Karpas-422 (cell line): ENCODE results near the gene TIAM1. TPM values are rescaled to one million over a fixed set of nuclear protein-coding genes. Genes with fewer than 3 reads are reported as not detected.

Experiments used
- DNase-seq: peaks from one replicate; pipeline ENCODE4 v3.0.0-alpha.2; 2015
- H2AFZ ChIP-seq: fragments of 200-600 bp; sonication (generic); 2 replicates; pipeline ENCODE4 v1.6.1; 2014; ENCODE audit warnings: antibody characterized with exemption, low read length, mixed read lengths
- H3K27ac ChIP-seq: fragments of 200-600 bp; sonication (generic); 2 replicates; pipeline ENCODE4 v1.5.1; 2014; ENCODE audit warnings: mild to moderate bottlenecking, low read length, moderate library complexity
- H3K27me3 ChIP-seq: fragments of 200-600 bp; sonication (generic); 2 replicates; pipeline ENCODE4 v1.6.1; 2014; ENCODE audit warnings: low read length, mixed read lengths
- H3K36me3 ChIP-seq: fragments of 200-600 bp; sonication (generic); 2 replicates; pipeline ENCODE4 v1.6.1; 2014; ENCODE audit warnings: low read length, mixed read lengths; ENCODE audit not compliant: insufficient read depth
- H3K4me1 ChIP-seq: fragments of 200-600 bp; sonication (generic); 2 replicates; pipeline ENCODE4 v1.6.1; 2014; ENCODE audit warnings: mild to moderate bottlenecking, low read length, mixed read lengths
- H3K4me2 ChIP-seq: fragments of 200-600 bp; sonication (generic); 2 replicates; pipeline ENCODE4 v1.6.1; 2014; ENCODE audit warnings: low read length, low read depth, mild to moderate bottlenecking; ENCODE audit not compliant: poor library complexity, severe bottlenecking
- H3K4me3 ChIP-seq: fragments of 200-600 bp; sonication (generic); 2 replicates; pipeline ENCODE4 v1.5.1; 2014; ENCODE audit warnings: mild to moderate bottlenecking, antibody characterized with exemption, low read length, mixed read lengths
- H3K79me2 ChIP-seq: fragments of 200-600 bp; sonication (generic); 2 replicates; pipeline ENCODE4 v1.6.1; 2014; ENCODE audit warnings: mild to moderate bottlenecking, low read length, mixed read lengths
- H3K9ac ChIP-seq: fragments of 200-600 bp; sonication (generic); 2 replicates; pipeline ENCODE4 v1.6.0; 2014; ENCODE audit warnings: low read length
- H3K9me2 ChIP-seq: fragments of 200-600 bp; sonication (generic), shearing (Covaris generic); replicated peaks from 2 replicates; pipeline ENCODE4 v1.6.0; 2014; ENCODE audit warnings: mild to moderate bottlenecking, low read length, moderate library complexity; ENCODE audit not compliant: insufficient read depth
- H3K9me3 ChIP-seq: fragments of 300-700, 200-600 bp; sonication (generic); 2 replicates; pipeline ENCODE4 v1.6.1; 2014; ENCODE audit warnings: low read length, mixed read lengths
- H4K20me1 ChIP-seq: fragments of 200-600 bp; sonication (generic); 2 replicates; pipeline ENCODE4 v1.6.1; 2014; ENCODE audit warnings: mild to moderate bottlenecking, antibody characterized with exemption, low read length, low read depth; ENCODE audit not compliant: insufficient read depth
- total RNA-seq: library from RNA; depleted of rRNA; stranded (reverse); fragments of >200 nt; shearing (Covaris generic); gene quantifications from 2 replicates; pipeline ENCODE4 v1.2.3, GENCODE V29; 2014; ENCODE audit warnings: low replicate concordance

The TIAM1 gene
- total RNA-seq, 1 experiment from 2014 or later: 0.63 TPM

- H3K36me3 ChIP-seq: no peaks in the 10 kb centered on the region
- no peak overlapping the region for H3K4me2 ChIP-seq
- H3K4me1 ChIP-seq: no peaks in the 10 kb centered on the region
- no peaks in the 10 kb centered on the region for H3K9me3 ChIP-seq
- H3K27ac ChIP-seq: no peak overlapping the region
- no peaks in the 10 kb centered on the region; the same call in 1 of the 2 replicates for H4K20me1 ChIP-seq
- no peak overlapping the region for H3K9ac ChIP-seq
- no peak overlapping the region for H2AFZ ChIP-seq
- H3K79me2 ChIP-seq: no peaks in the 10 kb centered on the region
- no peak overlapping the region for H3K4me3 ChIP-seq
- no peak for DNase-seq
- H3K27me3 ChIP-seq: no peaks in the 10 kb centered on the region
- H3K9me2 ChIP-seq: no peaks in the 10 kb centered on the region
These were observed 3.0 kb downstream of the TIAM1 start for GRCh38 chr21:31340942-31341487.

- H3K9me2 ChIP-seq: no peaks in the 10 kb centered on the region
- DNase-seq: no peak
- H3K4me2 ChIP-seq: no peak overlapping the region
- H3K79me2 ChIP-seq: no peaks in the 10 kb centered on the region
- no peaks in the 10 kb centered on the region; the same call in 1 of the 2 replicates for H4K20me1 ChIP-seq
- H3K27me3 ChIP-seq: no peaks in the 10 kb centered on the region
- H3K9me3 ChIP-seq: no peaks in the 10 kb centered on the region
- no peak overlapping the region for H3K27ac ChIP-seq
- H3K4me3 ChIP-seq: no peak overlapping the region
- H3K4me1 ChIP-seq: no peaks in the 10 kb centered on the region
- no peaks in the 10 kb centered on the region for H3K36me3 ChIP-seq
- H2AFZ ChIP-seq: no peak overlapping the region
- H3K9ac ChIP-seq: no peak overlapping the region
These were observed 3.5 kb downstream of the TIAM1 start for GRCh38 chr21:31340514-31340913.

GRCh38 chr21:31339721-31340120 lies 4.3 kb downstream of the TIAM1 start:
- Histone ChIP-seq H4K20me1 (no peaks in the 10 kb centered on the region; the same call in 1 of the 2 replicates), H2AFZ (no peak overlapping the region), H3K79me2 (no peaks in the 10 kb centered on the region), H3K27ac (no peak overlapping the region), H3K4me2 (no peak overlapping the region), H3K4me3 (no peak overlapping the region), H3K9ac (no peak overlapping the region), H3K9me2 (no peaks in the 10 kb centered on the region), H3K4me1 (no peaks in the 10 kb centered on the region), H3K9me3 (no peaks in the 10 kb centered on the region), H3K27me3 (no peaks in the 10 kb centered on the region), H3K36me3 (no peaks in the 10 kb centered on the region)
- no peak for DNase-seq

DNA sequence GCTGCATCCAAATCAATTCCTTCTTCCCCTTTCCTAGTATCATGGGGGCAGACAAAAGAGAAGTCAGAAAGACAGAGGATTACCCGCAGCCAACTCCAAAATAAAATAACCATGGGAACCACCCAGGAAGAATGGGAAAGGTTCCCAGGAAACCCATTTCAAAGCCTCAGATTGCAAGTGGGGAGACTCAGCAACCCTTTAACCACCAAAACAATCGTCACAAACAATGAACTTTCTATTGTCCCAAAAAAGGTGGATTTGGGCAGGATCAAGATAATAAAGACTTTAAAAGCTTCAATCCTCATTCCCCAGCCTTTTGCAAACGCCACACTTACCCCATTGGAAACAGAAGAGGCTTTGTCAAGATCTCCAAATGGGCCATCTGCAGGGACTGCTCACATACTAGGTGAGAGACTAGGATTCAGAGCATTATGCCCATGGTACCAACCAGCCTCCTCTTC lies 5.1 kb downstream of the TIAM1 start:
- Histone ChIP-seq H4K20me1 (no peaks in the 10 kb centered on the region; the same call in 1 of the 2 replicates), H3K36me3 (no peaks in the 10 kb centered on the region), H3K9me3 (no peaks in the 10 kb centered on the region)

DNA sequence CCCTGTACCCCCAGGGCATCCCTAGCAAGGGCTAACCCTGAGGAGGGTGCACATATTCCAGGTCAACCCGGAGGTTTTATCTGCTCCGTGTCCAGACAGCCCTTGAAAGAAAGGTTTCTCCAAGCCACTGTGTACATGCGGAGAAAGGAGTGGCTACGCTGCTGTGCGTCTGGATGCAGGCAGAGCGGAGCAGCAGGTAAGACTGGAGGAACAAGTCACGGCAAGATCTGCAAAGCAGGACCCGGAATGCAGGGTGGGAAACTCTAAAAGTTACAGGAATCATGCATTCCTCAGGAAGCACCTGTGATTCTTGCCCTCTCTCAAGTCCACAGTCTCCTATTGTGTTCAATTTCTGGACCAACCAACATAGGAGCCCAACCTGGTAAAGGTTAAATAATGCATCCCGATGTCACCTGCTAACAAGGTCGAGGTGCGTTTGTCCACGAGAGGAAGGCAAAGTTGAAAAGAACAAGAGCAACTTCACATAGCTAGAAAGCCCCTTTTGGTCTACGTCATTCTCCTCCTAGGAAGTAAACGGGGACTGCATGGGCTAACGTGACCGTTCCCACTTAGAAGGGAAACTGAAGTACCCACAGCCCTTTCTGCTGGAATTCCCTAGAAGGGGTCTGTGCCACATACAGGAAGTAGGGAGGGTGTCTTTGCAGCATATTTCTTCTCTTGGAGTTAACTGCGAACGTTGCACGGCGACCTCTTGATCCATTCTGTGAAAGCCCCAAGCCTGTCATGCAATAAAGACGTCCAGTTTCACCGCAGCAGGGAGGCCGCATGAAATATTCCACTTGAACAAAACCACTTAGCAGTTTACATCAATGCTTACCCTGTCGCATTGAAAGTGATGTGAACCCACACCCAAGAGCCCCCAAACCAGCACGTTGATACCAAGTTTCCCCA lies 5.8 kb downstream of the TIAM1 start:
- Histone ChIP-seq H3K36me3 (no peaks in the 10 kb centered on the region), H2AFZ (no peak overlapping the region), H3K27me3 (no peaks in the 10 kb centered on the region), H3K4me1 (no peaks in the 10 kb centered on the region), H3K9ac (no peak overlapping the region), H3K4me3 (no peak overlapping the region), H4K20me1 (no peaks in the 10 kb centered on the region; the same call in 1 of the 2 replicates), H3K79me2 (no peaks in the 10 kb centered on the region), H3K4me2 (no peak overlapping the region), H3K9me2 (no peaks in the 10 kb centered on the region), H3K9me3 (no peaks in the 10 kb centered on the region), H3K27ac (no peak overlapping the region)
- no peak for DNase-seq

More for the DNA sequence above, 5.1 kb downstream of the TIAM1 start:
- H3K9ac ChIP-seq: no peak overlapping the region
- H3K27me3 ChIP-seq: no peaks in the 10 kb centered on the region
- H2AFZ ChIP-seq: no peak overlapping the region
- no peaks in the 10 kb centered on the region for H3K9me2 ChIP-seq
- H3K4me2 ChIP-seq: no peak overlapping the region
- no peak for DNase-seq
- H3K79me2 ChIP-seq: no peaks in the 10 kb centered on the region
- H3K4me1 ChIP-seq: no peaks in the 10 kb centered on the region
- H3K4me3 ChIP-seq: no peak overlapping the region
- H3K27ac ChIP-seq: no peak overlapping the region

DNA sequence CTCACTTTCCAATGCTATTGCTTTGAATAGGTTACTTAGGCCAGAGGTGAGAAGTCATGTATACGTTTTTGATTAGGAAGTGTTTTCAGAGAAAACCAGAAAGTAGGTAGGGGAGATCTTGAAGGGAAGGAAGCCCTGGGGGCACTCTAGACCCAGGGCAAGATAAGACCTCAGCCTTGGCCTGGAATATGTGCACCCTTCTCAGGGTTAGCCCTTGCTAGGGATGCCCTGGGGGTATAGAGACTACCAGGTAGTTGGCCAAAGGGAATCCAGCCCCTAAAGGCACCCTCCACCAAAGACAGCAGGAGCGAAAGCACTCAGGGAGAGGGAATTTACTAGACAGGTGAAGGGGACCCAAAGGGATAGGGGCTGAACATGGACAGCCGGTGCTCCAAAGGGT lies 7.0 kb downstream of the TIAM1 start:
- no peaks in the 10 kb centered on the region for H3K9me2 ChIP-seq
- H2AFZ ChIP-seq: no peak overlapping the region
- no peak for DNase-seq
- no peaks in the 10 kb centered on the region for H3K36me3 ChIP-seq
- H3K9ac ChIP-seq: no peak overlapping the region
- H3K4me1 ChIP-seq: no peaks in the 10 kb centered on the region
- no peaks in the 10 kb centered on the region; the same call in 1 of the 2 replicates for H4K20me1 ChIP-seq
- H3K79me2 ChIP-seq: no peaks in the 10 kb centered on the region
- no peaks in the 10 kb centered on the region for H3K9me3 ChIP-seq
- H3K27ac ChIP-seq: no peak overlapping the region
- H3K27me3 ChIP-seq: no peaks in the 10 kb centered on the region
- no peak overlapping the region for H3K4me2 ChIP-seq
- no peak overlapping the region for H3K4me3 ChIP-seq

- H2AFZ ChIP-seq: no peak overlapping the region
- no peaks in the 10 kb centered on the region for H3K9me3 ChIP-seq
- no peak overlapping the region for H3K4me3 ChIP-seq
- DNase-seq: no peak
- no peak overlapping the region for H3K4me2 ChIP-seq
- no peaks in the 10 kb centered on the region; the same call in 1 of the 2 replicates for H4K20me1 ChIP-seq
- no peak overlapping the region for H3K27ac ChIP-seq
- no peaks in the 10 kb centered on the region for H3K36me3 ChIP-seq
- H3K9ac ChIP-seq: no peak overlapping the region
- H3K79me2 ChIP-seq: no peaks in the 10 kb centered on the region
- no peaks in the 10 kb centered on the region for H3K27me3 ChIP-seq
- H3K9me2 ChIP-seq: no peaks in the 10 kb centered on the region
- no peaks in the 10 kb centered on the region for H3K4me1 ChIP-seq
These were observed 7.4 kb downstream of the TIAM1 start for GRCh38 chr21:31336739-31337040.

DNA sequence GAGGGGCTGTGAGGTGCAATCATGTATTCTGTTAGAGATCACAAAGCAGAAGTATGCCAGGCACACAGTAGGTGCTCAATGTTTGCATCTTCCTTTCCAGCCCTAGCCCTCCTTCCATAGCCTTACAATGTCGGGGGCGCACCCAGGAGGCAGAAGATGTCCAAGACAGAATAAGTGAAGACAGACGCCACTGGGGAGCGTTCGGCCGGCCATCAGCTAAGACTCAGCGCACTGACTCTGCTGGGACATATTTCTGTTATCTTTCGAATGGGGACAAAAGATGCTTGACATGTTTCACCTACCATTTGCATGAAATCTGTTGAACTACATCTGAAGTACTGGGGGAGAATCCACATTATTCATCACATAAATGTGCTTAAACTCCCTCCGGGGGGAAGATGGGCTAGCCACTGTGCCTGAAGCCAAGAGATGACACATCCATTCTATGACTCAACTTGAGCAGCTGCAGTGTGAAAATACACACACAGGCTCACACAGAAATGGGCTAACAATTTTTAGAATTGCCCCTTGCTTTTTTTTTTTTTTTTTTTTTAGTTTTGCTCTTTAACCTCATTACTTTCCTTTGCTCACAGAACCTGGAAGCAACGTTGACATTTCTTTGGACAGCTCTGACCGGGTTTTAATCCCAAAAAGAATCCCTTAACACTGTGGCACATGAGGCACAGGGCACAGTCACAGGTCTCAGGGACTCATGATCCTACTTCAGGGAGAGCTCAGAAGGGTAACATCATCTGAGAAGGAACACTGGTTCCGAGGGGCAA lies 7.9 kb downstream of the TIAM1 start:
- Histone ChIP-seq H3K9me2 (no peaks in the 10 kb centered on the region), H3K4me3 (no peak overlapping the region), H3K36me3 (no peaks in the 10 kb centered on the region), H3K27me3 (no peaks in the 10 kb centered on the region), H3K4me1 (no peaks in the 10 kb centered on the region), H3K79me2 (no peaks in the 10 kb centered on the region), H3K9me3 (no peaks in the 10 kb centered on the region), H4K20me1 (no peaks in the 10 kb centered on the region; the same call in 1 of the 2 replicates), H3K27ac (no peak overlapping the region), H2AFZ (no peak overlapping the region), H3K4me2 (no peak overlapping the region), H3K9ac (no peak overlapping the region)
- no peak for DNase-seq
